GM23248 (cell line): Measurements from ENCODE around the gene HSD17B14. TPM values are rescaled to one million over a fixed set of nuclear protein-coding genes. Genes with fewer than 3 reads are reported as not detected.
"Not testable (repeated sequence)": the region's sequence is repeated elsewhere in the genome, so short reads cannot be mapped to it uniquely, and the experiment has no call there.

Experiments
- DNase-seq: peaks from one replicate; pipeline ENCODE4 v3.0.0-alpha.2; 2015
- H2AFZ ChIP-seq: fragments of 200-600 bp; sonication (generic); 2 replicates; pipeline ENCODE4 v1.6.1; 2016; ENCODE audit warnings: antibody characterized with exemption
- H3F3A ChIP-seq: fragments of 200-600 bp; sonication (generic); 2 replicates; pipeline ENCODE4 v1.6.1; 2016; ENCODE audit warnings: mild to moderate bottlenecking, antibody characterized with exemption, mixed run types; ENCODE audit not compliant: insufficient read depth
- H3K27ac ChIP-seq: fragments of 200-600 bp; sonication (generic); 2 replicates; pipeline ENCODE4 v1.5.1; 2016; ENCODE audit warnings: mild to moderate bottlenecking
- H3K27me3 ChIP-seq: fragments of 200-600 bp; sonication (generic); replicated peaks from 2 replicates; pipeline ENCODE4 v1.6.1; 2016; ENCODE audit warnings: mild to moderate bottlenecking; ENCODE audit not compliant: insufficient read depth
- H3K36me3 ChIP-seq: fragments of 200-600 bp; sonication (generic); 2 replicates; pipeline ENCODE4 v1.6.1; 2016; ENCODE audit warnings: low read depth, mild to moderate bottlenecking
- H3K4me1 ChIP-seq: fragments of 200-600 bp; sonication (generic); 2 replicates; pipeline ENCODE4 v1.6.1; 2016; ENCODE audit warnings: mild to moderate bottlenecking; ENCODE audit not compliant: insufficient read depth
- H3K4me2 ChIP-seq: fragments of 200-600 bp; sonication (generic); one replicate; pipeline ENCODE4 v1.6.1; 2016; ENCODE audit warnings: mild to moderate bottlenecking; ENCODE audit not compliant: unreplicated experiment
- H3K4me3 ChIP-seq: fragments of 200-600 bp; sonication (generic); 2 replicates; pipeline ENCODE4 v1.5.1; 2016; ENCODE audit warnings: mild to moderate bottlenecking
- H3K79me2 ChIP-seq: fragments of 200-600 bp; sonication (generic); 2 replicates; pipeline ENCODE4 v1.6.1; 2016; ENCODE audit warnings: mild to moderate bottlenecking; ENCODE audit not compliant: insufficient read depth
- H3K9ac ChIP-seq: fragments of 200-600 bp; sonication (generic); 2 replicates; pipeline ENCODE4 v1.6.1; 2016; ENCODE audit warnings: mild to moderate bottlenecking
- H3K9me2 ChIP-seq: fragments of 200-600 bp; sonication (generic); 2 replicates; pipeline ENCODE4 v1.6.1; 2016; ENCODE audit warnings: mixed run types, mild to moderate bottlenecking, moderate library complexity; ENCODE audit not compliant: insufficient read depth
- H3K9me3 ChIP-seq: fragments of 200-600 bp; sonication (generic); one replicate; pipeline ENCODE4 v1.6.1; 2017; ENCODE audit warnings: low read depth
- H4K20me1 ChIP-seq: fragments of 200-600 bp; sonication (generic); 2 replicates; pipeline ENCODE4 v1.6.0; 2016; ENCODE audit not compliant: insufficient read depth
- EZH2 ChIP-seq: fragments of 200-600 bp; sonication (generic); IDR thresholded peaks from 2 replicates; pipeline ENCODE4 v1.6.1; 2018; ENCODE audit warnings: antibody characterized with exemption, mild to moderate bottlenecking; ENCODE audit not compliant: insufficient read depth, poor library complexity, severe bottlenecking
- EZH2phosphoT487 ChIP-seq: fragments of 200-600 bp; sonication (generic); IDR thresholded peaks from 2 replicates; pipeline ENCODE4 v1.6.1; 2018; ENCODE audit warnings: antibody characterized with exemption, moderate library complexity, mild to moderate bottlenecking, low read depth; ENCODE audit not compliant: insufficient read depth
- WGBS, 2 experiments: methylation state at CpG; one replicate each; pipeline ENCODE4 v1.1.6; 2015 to 2017; ENCODE audit warnings: low lambda C conversion rate in 2 of 2, low coverage in 1 of 2; ENCODE audit errors: missing lambda C conversion rate in 2 of 2; 5-methylcytosine and 5-hydroxymethylcytosine counted together
- in situ Hi-C: fragments of 300-500 bp; cut with MboI; formaldehyde crosslinking; loops from 2 replicates; pipeline ENCODE4 v1.15.0; 2020
- polyA plus RNA-seq: library from polyadenylated mRNA; unstranded; fragments of >200 nt; fragmentation: Nextera tagmentation; extraction: Ambion mirVana; gene quantifications from 2 replicates; pipeline ENCODE4 v1.2.1, GENCODE V29; 2016
- total RNA-seq: library from RNA; depleted of rRNA; stranded (reverse); fragments of >200 nt; shearing (Covaris generic); gene quantifications from 2 replicates; pipeline ENCODE4 v1.2.3, GENCODE V29; 2014

HSD17B14 gene
- total and polyA plus RNA-seq, 2 experiments from 2014 or later: 2.6 to 4.4 TPM

GRCh38 chr19:48772503-48772953 lies 63.8 kb downstream of the HSD17B14 start:
- H3K4me2 ChIP-seq: no peak overlapping the region
- no peak overlapping the region for H3K4me3 ChIP-seq
- no peak overlapping the region for H3K27ac ChIP-seq
- no peak for TF ChIP-seq EZH2phosphoT487
- no peak for TF ChIP-seq EZH2
- no peaks in the 10 kb centered on the region; the same call in none of the 2 replicates for H3K27me3 ChIP-seq
- 52 to 54% methylated on average over 13 of the region's 13 CpGs for WGBS, 2 experiments
- in situ Hi-C loops: no loop called here
- DNase-seq: peak; percentile 29
- H4K20me1 ChIP-seq: no peaks in the 10 kb centered on the region
- H2AFZ ChIP-seq: no peak overlapping the region
- H3K9me2 ChIP-seq: no peaks in the 10 kb centered on the region
- H3F3A ChIP-seq: no peaks in the 10 kb centered on the region
- no peak overlapping the region for H3K9ac ChIP-seq
- H3K9me3 ChIP-seq: no peaks in the 10 kb centered on the region
- H3K36me3 ChIP-seq: no peaks in the 10 kb centered on the region
- H3K79me2 ChIP-seq: no peaks in the 10 kb centered on the region
- no peaks in the 10 kb centered on the region for H3K4me1 ChIP-seq

- Histone ChIP-seq H3K4me1 (no peaks in the 10 kb centered on the region), H3K79me2 (no peaks in the 10 kb centered on the region), H3K9me3 (no peaks in the 10 kb centered on the region), H4K20me1 (no peaks in the 10 kb centered on the region), H3K27ac (no peak overlapping the region), H3K36me3 (no peaks in the 10 kb centered on the region), H3F3A (no peaks in the 10 kb centered on the region), H2AFZ (peak overlapping the region; percentile 41), H3K4me3 (no peak overlapping the region), H3K9ac (no peak overlapping the region), H3K9me2 (no peaks in the 10 kb centered on the region), H3K4me2 (no peak overlapping the region), H3K27me3 (no peaks in the 10 kb centered on the region; the same call in none of the 2 replicates)
- TF ChIP-seq EZH2phosphoT487 (no peak), EZH2 (no peak)
- DNase-seq: no peak
- WGBS, 2 experiments: 64 to 67% methylated on average over 20 of the region's 20 CpGs
- in situ Hi-C loops: no loop called here
Observed at GRCh38 chr19:48770734-48771472, 65.4 kb downstream of the HSD17B14 start.

- Histone ChIP-seq H3K4me2 (no peak overlapping the region), H3K9ac (no peak overlapping the region), H3K36me3 (no peaks in the 10 kb centered on the region), H3F3A (no peaks in the 10 kb centered on the region), H3K79me2 (no peaks in the 10 kb centered on the region), H2AFZ (no peak overlapping the region), H3K4me3 (no peak overlapping the region), H4K20me1 (no peaks in the 10 kb centered on the region), H3K9me3 (no peaks in the 10 kb centered on the region), H3K27me3 (no peaks in the 10 kb centered on the region; the same call in none of the 2 replicates), H3K27ac (no peak overlapping the region), H3K4me1 (no peaks in the 10 kb centered on the region), H3K9me2 (no peaks in the 10 kb centered on the region)
- WGBS, 2 experiments: 52 to 61% methylated on average over 7 of the region's 7 CpGs
- TF ChIP-seq EZH2phosphoT487: no peak
- no peak for TF ChIP-seq EZH2
- DNase-seq: peak; percentile 58
- in situ Hi-C loops: no loop called here
Observed at GRCh38 chr19:48770266-48770665, 66.0 kb downstream of the HSD17B14 start.

GRCh38 chr19:48768994-48769713 lies 67.1 kb downstream of the HSD17B14 start:
- no peaks in the 10 kb centered on the region for H3K36me3 ChIP-seq
- no peak overlapping the region for H2AFZ ChIP-seq
- WGBS, 2 experiments: 70 to 71% methylated on average over 11 of the region's 11 CpGs
- H3K27me3 ChIP-seq: no peaks in the 10 kb centered on the region; the same call in none of the 2 replicates
- TF ChIP-seq EZH2 (no peak), EZH2phosphoT487 (no peak)
- H3K79me2 ChIP-seq: no peaks in the 10 kb centered on the region
- no peaks in the 10 kb centered on the region for H3K4me1 ChIP-seq
- no peaks in the 10 kb centered on the region for H4K20me1 ChIP-seq
- DNase-seq: no peak
- no peak overlapping the region for H3K4me2 ChIP-seq
- in situ Hi-C loops: no loop called here
- H3F3A ChIP-seq: no peaks in the 10 kb centered on the region
- H3K9me3 ChIP-seq: no peaks in the 10 kb centered on the region
- H3K4me3 ChIP-seq: no peak overlapping the region
- no peak overlapping the region for H3K9ac ChIP-seq
- no peak overlapping the region for H3K27ac ChIP-seq
- H3K9me2 ChIP-seq: no peaks in the 10 kb centered on the region

- H3K4me1 ChIP-seq, in situ Hi-C loops: not testable (repeated sequence)
Observed at GRCh38 chr19:48768171-48768753, 68.0 kb downstream of the HSD17B14 start.

GRCh38 chr19:48765816-48766215 lies 70.5 kb downstream of the HSD17B14 start:
- not testable (repeated sequence) for H3K79me2 ChIP-seq

More at GRCh38 chr19:48768171-48768753, 68.0 kb downstream of the HSD17B14 start:
- not testable (repeated sequence) for H2AFZ ChIP-seq, H3F3A ChIP-seq, H3K27ac ChIP-seq, H4K20me1 ChIP-seq, H3K4me3 ChIP-seq, H3K9ac ChIP-seq, DNase-seq, H3K79me2 ChIP-seq, H3K36me3 ChIP-seq, H3K9me3 ChIP-seq, H3K27me3 ChIP-seq, H3K4me2 ChIP-seq, H3K9me2 ChIP-seq
- 25 to 32% methylated on average over 6 of the region's 6 CpGs for WGBS, 2 experiments

More at GRCh38 chr19:48765816-48766215, 70.5 kb downstream of the HSD17B14 start:
- H3K4me1 ChIP-seq, H3K4me2 ChIP-seq, H3K9me2 ChIP-seq, in situ Hi-C loops, H3K27ac ChIP-seq, H3K4me3 ChIP-seq, H3K36me3 ChIP-seq, H2AFZ ChIP-seq, H3K27me3 ChIP-seq, H3K9ac ChIP-seq, H4K20me1 ChIP-seq, DNase-seq, H3K9me3 ChIP-seq, H3F3A ChIP-seq: not testable (repeated sequence)
- WGBS, 2 experiments: 30 to 35% methylated on average over 5 of the region's 5 CpGs
